GM18907 (cell line): Measurements from ENCODE around the gene DTX4.

Source experiments
- ATAC-seq: cut with Tn5 transposase; IDR thresholded peaks from one replicate; pipeline ENCODE4 v1.9.1; 2021; ENCODE audit warnings: mild to moderate bottlenecking, moderate library complexity; ENCODE audit not compliant: unreplicated experiment

DTX4 gene

DNA sequence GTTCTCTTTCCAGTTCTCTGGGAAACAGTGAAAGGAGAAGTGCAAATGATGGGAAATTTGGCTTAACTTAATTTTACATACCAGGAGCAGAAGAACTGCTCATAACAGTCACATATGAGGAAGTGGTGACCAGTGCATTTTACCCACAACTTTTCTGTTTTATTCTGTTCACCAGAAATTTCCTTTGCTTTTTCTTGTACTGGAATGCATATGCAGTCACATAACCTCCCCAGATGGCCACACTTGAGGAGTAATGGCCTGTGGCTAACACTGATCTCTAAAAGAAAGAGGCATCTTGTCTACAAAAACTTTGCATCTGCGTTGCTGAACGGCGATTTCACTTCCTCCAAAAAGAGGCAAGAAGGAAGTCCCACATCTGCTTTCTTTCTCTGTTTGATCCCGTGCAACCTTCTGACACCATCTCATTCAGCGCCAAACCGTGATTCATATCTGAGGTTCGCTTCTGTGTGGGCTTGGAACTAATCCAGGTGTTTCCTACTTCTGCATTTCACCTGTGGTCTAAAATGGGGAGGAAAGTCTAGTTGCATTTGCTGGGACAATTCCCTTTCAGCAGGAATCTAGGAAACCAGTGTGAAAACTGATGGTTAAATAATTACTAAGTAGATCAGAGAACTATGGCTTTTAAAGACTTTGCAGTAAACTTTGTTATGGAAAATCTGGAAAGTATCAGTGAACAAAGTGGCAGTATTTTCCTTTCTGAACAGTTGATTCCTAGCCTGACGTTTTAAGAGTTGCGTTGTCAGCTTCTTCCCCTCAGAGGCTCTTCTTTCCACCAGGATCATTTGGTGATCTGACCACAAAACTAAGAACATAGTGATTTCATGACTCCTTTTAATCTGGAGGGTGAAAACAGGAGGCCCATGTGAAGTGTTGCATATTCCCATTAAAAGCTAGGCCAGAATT lies 45.0 kb downstream of the DTX4 start:
- ATAC-seq = peak; percentile 91

DNA sequence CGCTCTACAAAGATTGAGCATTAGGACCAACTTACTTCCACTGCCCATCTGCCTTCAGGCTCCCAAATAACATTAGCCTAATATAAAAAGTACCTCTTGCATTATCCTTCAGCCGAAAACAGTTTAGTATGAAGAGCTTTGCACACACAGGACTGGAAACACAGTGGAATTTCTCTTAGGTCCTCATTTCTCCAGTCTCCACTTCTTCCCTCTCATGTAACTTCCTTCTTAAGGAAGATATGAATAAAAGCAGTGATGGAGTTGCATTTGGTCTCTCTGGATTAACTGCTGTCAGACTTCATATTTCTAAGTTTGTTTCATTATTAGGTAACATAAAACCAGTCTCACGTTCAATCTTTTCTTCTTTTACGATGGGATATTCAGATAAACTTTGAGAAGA lies 46.4 kb downstream of the DTX4 start:
- no peak for ATAC-seq

DNA sequence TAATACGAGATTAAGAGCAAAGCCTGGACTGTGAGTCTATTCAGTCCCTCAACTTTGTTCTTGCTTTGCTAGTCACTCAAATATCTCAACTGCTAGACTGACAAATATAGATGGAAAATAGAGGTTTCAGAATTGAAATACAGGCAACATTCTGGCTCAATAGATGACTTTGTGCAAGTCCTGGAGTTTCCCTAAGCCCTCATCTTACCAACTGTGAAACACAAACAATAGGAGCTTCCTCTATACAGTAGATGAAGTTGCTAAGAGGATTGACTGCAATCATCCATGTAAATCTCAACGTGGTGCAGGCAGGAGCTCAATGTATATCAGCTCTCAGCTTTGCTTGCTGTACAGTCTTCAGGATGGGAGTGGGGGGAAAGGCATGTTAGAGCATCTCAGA lies 47.0 kb downstream of the DTX4 start:
- ATAC-seq = no peak

DNA sequence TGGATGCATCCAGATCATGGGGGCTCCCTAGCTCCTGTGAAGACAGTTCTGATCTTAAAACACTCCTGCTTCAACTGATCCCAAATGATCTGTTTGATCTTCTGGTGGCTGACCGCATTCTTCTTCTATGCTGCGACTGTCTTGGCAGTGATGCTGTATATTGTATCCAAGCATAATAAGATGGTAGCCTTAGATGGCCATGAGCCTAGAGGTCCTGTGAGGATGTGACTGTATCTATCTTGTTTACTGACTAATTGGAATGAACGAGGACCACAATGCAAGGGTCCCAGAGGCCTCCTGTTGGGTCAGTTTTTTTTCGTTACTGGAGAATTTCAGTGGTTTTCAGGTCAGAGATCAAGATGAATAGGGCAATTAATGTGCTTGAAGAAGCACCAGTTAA lies 47.9 kb downstream of the DTX4 start:
- no peak for ATAC-seq

DNA sequence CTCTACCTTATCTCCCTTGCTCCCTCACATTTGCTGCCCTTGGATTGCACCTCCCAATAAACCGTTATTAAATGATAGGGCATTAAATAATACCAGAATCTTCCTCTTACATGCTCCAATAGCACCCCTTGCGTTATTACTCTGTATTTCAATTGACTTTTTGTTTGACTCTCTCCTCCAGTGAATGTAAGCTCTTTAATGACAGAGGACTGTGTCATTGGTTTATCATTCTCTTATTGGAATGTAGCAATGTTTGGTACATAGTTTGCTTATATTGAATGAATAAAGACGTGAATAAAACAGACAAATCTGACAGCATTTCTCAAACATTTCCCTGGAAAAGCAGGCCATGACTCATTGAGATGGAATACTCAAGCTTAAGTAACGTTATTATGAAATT lies 49.5 kb downstream of the DTX4 start:
- ATAC-seq = no peak

DNA sequence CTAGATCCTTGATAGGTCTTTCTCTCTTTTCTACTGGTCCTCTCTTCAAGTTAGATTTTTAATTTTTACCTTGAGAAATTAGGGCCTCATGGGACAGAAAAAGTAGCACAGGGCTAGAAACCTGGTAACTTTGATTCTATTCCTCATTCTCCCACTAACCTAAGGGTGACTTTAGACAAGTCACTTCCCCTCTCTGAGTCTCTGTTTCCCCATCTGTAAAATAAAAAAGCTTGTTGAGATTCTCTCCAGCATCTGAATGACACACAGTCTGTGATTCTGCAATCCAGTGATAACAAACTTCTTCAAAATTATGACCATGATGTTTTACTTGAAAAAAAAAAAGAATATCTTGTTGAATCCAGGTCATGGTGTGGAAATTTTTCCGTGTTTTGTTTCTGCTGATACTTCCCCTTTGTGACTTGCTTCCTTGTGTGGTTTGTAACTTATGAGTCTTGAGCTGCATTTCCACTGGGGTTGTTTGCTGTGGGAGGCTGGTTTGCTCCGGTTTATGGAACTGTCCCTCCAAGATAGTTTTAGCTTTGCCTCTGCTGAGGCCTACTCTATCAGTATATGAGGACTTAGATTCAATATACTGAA lies 50.6 kb downstream of the DTX4 start:
- no peak for ATAC-seq

DNA sequence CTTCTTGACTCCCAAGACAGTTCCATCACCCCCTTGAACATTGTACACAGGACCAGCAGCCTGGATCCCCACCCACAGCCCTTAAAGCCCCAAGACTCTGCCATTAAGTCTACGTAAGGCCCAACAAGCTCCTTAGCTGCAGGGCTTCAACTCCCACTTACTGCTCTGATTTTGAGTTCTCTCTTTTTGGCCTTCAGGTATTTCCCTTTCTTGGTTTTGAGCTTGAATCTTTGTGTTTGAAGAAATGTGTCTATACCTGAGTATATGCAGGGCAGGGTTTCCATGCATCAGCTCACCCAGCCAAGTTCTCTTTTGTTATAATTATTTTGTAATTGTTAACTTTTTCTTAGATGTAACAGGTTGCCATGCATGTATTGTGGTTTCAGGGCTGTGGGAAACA lies 51.2 kb downstream of the DTX4 start:
- no peak for ATAC-seq

DNA sequence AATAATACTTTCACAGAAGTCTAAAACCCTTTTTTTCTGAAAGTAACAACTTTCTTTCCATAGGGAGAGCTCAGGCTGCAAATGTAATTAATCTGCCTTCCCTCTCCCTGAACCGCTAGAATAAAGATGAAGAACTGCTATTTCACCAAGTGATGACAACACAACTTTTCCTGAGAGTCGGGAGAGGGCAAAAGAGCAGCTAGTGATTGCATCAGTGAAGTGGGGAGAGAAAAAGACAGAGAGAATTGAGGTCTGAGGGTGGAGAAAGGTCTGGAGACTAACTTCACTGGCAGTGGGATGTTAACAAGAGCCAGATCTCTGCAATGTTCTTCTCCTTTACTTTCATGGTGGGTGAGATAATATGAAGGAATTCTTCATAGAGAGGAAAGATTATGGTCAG lies 51.7 kb downstream of the DTX4 start:
- no peak for ATAC-seq

DNA sequence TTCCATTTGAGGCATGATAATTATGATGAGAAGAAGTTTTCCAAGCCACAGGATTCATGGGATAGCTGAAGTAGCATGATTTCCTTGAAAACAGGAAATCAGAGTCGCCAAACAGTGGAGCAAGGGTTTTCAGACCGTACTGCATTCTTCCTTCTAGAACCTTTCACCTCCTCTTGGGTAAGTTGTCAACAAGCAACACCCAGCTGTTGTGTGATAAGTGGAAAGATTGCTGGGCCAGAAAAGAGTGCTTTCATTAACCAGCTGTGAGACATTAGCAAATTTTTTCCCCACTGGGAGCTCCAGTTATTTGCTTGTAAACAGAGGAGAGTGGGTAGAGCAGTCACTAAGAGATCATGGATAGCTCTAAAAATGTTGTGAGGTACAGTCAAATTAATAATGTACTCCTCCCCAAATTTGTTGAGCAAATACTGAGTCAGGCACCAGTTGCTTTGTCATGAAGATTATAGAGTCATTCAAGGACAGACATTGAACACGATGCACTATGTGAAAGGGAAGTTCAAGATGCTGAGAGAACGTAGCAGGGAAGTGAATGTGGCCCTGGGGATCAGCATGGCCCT lies 52.5 kb downstream of the DTX4 start:
- no peak for ATAC-seq

DNA sequence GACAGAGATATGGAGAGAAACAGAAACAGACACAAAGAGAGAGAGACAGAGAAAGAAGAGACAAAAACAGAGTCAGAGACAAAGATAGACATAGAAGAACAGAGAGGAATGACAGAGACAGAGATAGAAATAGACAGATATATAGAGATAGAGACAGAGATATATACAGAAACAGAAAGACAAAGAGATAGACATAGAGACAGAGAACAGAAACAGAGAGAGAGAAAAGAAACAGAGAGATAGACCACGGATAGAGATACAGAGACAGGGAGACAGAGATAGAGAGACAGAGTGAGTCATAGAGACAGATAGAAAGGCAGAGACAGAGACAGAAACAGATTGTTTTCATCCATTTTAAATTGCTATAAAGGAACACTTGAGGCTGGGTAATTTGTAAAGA lies 53.1 kb downstream of the DTX4 start:
- ATAC-seq = no peak

DNA sequence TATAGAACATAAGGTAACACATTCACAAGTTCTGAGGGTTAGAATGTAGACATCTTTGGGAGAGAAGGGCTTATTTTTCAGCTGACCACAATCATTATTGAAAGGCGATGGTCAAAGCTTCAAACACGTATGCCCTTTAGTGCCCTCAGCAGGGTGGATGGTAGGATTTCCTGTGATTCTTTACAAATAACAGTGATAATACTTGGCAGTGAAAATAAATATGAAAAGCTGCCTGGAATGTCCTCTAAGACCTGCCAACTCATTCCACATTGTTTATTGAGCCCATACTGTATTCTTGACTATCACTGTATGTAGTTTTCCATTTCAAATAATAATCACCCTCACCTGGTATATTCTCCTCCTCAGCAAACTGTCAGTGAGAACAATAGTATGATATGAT lies 54.5 kb downstream of the DTX4 start:
- ATAC-seq = no peak

DNA sequence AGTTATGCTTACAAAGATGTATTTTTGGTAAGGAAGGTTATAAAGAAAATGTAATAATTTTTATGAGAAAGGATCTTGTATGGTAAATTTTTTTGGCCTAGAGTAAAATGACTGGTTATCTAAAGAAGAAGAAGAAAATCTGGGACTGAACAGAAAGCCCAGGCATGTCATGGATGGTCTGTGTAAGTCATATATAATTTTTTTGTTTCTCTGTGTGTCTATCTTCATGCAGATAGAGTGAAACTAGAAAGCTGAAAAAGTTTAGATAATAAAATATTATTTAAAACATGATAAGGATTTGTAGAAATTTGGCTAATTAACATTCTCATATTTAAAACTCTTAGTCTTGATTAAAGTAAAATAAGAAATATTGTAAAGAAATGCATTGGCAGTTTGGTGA lies 68.4 kb downstream of the DTX4 start:
- ATAC-seq = no peak

DNA sequence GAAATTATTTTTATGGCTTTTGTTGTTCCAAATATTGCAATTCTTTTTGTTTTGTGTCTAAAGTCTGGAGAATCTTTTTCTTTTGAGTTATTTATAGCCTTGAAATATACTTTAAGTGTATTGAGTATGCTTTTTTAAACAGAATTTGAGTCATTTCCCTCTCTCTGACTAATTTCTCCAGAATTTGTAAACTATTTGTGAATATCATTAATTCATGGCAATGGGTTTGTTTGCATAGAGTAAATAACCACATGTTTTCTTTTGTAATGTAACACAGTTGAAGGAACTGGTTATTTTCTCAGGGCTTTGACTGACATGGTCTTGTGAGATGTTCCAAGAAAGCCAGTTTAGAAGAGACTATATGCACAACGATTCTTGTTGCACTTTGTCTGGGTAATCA lies 71.7 kb downstream of the DTX4 start:
- ATAC-seq = no peak

DNA sequence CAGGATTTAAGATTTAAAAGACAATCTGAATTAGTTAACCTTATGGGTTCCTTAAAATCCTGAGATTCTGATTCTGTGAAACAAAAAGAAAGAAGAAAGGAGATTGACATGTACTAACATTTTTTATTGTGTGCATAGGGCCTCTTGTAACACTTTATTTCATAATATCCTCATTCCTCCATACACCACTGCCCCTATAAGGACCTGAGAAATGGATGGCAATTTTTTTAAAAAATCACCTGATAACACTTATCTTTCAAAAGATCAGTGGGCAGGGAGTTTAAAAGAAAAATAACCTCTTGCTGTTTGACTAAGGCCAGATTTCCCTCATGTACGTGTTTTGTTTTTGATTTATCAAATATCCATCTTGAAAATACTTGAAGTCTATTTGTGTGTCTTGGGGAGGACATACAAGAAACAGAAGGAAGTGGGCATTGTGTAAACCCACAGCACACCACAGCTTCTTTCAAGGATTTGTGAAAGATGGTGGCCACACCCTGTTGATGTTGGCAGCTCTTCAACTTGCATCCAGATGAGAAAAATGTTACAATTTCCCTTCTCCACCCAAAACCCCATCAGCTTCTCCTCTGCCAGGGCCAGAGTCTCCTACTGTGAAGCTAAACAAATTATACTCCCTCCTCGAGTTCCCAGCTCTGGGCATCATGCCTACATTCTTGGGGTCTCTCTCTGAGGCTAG lies 75.7 kb downstream of the DTX4 start:
- no peak for ATAC-seq

DNA sequence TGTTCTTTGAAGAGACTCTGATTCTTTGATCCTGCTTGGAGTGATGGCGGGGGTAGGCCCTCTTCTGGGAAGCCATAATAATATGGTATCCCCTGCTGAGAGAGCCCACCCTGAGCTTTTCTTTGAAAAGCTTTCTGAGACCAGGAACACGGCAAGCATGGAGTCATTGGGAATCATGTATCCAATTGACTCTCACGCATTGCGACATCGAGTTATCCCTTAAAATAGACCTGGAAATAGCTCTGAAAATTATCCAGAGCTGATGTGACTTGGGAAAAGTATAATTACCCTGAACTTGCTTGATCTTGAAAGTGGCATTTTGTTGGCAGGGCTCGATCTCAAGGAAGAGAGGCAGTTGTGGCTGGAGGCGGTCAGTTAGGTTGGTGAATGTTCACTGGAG lies 77.6 kb downstream of the DTX4 start:
- ATAC-seq = no peak

DNA sequence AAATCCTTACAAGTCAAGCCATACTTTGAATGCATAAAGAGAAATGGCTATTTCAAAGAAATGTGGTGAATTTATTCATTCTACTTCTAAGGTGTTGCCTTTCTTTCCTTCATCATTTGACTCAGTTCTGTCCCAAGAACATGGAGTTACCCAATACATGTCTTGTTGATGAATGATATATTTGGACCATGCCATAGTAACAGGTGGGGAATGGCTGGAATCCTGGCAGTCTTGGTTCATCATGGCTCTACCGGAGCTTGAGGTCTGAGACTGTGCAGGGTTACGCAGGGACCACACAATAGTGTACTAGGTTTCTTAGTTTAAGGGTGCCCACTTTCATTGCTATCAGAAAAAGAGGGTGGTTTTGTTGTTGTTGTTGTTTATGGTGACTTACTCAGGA lies 81.1 kb downstream of the DTX4 start:
- no peak for ATAC-seq

DNA sequence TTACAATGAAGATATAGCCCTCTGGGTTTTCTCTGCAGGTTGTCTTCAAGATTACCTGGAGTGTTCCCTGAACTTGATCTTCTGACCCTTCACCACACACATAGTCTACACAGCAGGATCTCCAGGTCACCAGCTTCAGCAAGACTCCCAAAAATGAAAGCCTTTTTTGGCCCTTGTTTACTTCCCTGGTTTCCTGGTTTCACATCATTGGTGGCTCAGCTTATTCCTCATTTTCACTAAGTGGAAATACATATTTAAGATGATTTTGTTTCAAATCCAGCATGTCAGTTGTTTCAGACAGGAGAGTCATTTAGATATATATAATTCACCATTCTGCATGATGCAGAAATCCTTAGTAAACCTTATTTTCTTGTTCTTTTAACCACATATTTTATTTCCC lies 82.4 kb downstream of the DTX4 start:
- no peak for ATAC-seq

DNA sequence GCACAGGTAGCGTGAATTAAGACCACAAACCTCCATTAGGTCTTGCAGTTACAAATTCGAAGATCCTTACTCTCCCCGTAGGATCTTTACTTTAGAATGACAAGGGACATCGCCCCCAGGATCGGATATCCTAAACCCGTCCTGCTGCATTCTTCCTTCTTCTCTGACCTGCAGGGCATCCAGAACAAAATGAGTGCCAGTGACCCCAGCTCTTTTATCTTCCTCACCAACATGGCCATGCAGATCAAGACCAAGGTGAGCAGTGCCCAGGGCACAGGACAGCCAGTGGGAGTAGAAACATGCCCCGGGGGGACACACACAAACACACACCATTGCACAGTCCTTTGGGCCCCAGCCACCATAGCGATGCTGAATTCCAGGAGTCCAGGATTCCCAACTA lies 83.3 kb downstream of the DTX4 start:
- no peak for ATAC-seq
